Kidney epithelial cell (primary cell): ENCODE measurements around the gene TFCP2L1. TPM values are rescaled to one million over a fixed set of nuclear protein-coding genes. Genes with fewer than 3 reads are reported as not detected.

Experiments used
- DNase-seq: peaks from one replicate; pipeline ENCODE4 v3.0.0-alpha.2; 2010; ENCODE audit warnings: low read depth
- H3K27me3 ChIP-seq: 2 replicates; pipeline ENCODE4 v1.6.0; 2011; ENCODE audit warnings: low read length; ENCODE audit not compliant: control insufficient read depth, insufficient read depth
- H3K36me3 ChIP-seq: 2 replicates; pipeline ENCODE4 v1.5.1; 2011; ENCODE audit warnings: low read length; ENCODE audit not compliant: control insufficient read depth, insufficient read depth
- H3K4me3 ChIP-seq: 2 replicates; pipeline ENCODE4 v1.5.1; 2011; ENCODE audit warnings: low read depth, mild to moderate bottlenecking, control low read depth, low read length
- total RNA-seq: library from RNA; depleted of rRNA; stranded (reverse); fragments of >200 nt; gene quantifications from 2 replicates; pipeline ENCODE4 v1.2.3, GENCODE V29; 2015
- TF ChIP-seq, protein P1 (sequence below): IDR thresholded peaks from 2 replicates; pipeline ENCODE4 v1.5.1; 2011; ENCODE audit warnings: mild to moderate bottlenecking, moderate library complexity, low read length, control low read depth, inconsistent platforms; ENCODE audit not compliant: insufficient read depth, poor library complexity, severe bottlenecking

TFCP2L1 gene
- total RNA-seq, 1 donor from 2014 or later = 4.5 TPM

DNA sequence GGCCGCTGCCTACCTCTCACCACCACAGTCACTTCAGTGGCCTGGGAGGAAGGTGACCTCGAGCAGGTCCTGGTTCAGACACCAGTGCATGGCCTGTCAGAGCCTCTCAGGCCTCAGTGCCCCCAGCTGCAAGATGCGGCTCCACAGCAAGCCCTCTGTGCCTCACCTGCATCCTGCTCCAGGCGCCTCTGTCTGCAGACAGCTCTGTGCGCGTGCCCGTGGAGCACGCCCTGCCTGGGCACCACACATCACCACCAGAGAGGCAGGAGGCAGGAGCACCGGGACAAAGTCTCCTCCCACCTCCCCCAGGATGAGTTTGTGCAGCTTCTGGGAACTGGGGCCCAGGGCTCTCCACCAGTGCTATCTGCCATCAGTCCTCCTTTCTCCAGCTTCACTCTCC is 98.7 kb downstream of the TFCP2L1 start:
- TF ChIP-seq, protein P1, sequence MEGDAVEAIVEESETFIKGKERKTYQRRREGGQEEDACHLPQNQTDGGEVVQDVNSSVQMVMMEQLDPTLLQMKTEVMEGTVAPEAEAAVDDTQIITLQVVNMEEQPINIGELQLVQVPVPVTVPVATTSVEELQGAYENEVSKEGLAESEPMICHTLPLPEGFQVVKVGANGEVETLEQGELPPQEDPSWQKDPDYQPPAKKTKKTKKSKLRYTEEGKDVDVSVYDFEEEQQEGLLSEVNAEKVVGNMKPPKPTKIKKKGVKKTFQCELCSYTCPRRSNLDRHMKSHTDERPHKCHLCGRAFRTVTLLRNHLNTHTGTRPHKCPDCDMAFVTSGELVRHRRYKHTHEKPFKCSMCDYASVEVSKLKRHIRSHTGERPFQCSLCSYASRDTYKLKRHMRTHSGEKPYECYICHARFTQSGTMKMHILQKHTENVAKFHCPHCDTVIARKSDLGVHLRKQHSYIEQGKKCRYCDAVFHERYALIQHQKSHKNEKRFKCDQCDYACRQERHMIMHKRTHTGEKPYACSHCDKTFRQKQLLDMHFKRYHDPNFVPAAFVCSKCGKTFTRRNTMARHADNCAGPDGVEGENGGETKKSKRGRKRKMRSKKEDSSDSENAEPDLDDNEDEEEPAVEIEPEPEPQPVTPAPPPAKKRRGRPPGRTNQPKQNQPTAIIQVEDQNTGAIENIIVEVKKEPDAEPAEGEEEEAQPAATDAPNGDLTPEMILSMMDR = no peak
- DNase-seq = no peak
- H3K36me3 ChIP-seq = no peaks in the 10 kb centered on the region
- no peak overlapping the region for H3K4me3 ChIP-seq
- no peaks in the 10 kb centered on the region for H3K27me3 ChIP-seq

DNA sequence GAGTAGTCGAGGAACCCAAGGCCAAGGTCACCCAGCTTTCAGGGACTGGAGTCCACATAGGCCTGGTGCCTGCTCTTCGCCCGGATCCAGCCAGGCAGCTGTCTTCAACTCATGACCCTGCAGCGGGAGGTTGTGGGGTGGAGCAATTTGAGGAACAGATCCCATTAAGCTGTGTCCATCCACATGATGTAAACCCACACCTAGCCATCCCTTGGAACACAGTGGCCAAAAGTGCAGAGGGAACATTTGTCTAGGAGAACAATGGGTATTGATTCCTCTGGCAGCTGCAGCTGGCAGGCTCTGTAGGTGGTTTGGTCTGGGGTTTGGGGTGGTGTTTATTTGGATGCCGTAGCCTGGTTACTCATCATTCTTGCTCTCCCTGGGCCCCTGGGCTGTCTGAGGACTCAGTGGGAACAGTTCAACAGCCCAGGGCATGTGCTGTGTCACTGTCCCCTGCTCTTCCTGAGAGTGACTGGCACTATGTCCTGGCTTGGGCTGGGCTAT is 99.4 kb downstream of the TFCP2L1 start:
- DNase-seq = peak; percentile 19
- TF ChIP-seq, protein P1 = no peak
- Histone ChIP-seq H3K36me3 (no peaks in the 10 kb centered on the region), H3K4me3 (no peak overlapping the region), H3K27me3 (no peaks in the 10 kb centered on the region)

DNA sequence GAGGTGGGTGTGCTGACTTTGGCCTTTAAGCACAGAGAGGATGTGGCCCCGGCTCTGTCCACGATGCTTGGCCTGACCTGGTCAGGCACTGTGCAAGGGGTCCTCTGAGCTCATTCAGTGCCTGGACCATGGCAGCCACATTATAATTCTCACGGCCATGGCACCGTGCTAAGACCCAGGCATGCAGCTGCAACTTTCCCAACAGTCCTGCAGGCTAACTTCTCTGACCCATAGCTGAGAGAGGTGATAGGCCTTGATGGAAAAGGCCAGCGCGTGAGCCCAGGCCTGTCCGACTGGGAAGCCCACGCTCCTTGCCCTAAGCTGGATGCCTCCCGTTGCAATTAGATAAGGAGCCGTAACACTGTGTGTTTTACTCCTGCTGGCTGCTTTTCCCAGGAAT is 99.9 kb downstream of the TFCP2L1 start:
- TF ChIP-seq, protein P1 = no peak
- no peaks in the 10 kb centered on the region for H3K36me3 ChIP-seq
- H3K4me3 ChIP-seq = no peak overlapping the region
- H3K27me3 ChIP-seq = no peaks in the 10 kb centered on the region
- no peak for DNase-seq

DNA sequence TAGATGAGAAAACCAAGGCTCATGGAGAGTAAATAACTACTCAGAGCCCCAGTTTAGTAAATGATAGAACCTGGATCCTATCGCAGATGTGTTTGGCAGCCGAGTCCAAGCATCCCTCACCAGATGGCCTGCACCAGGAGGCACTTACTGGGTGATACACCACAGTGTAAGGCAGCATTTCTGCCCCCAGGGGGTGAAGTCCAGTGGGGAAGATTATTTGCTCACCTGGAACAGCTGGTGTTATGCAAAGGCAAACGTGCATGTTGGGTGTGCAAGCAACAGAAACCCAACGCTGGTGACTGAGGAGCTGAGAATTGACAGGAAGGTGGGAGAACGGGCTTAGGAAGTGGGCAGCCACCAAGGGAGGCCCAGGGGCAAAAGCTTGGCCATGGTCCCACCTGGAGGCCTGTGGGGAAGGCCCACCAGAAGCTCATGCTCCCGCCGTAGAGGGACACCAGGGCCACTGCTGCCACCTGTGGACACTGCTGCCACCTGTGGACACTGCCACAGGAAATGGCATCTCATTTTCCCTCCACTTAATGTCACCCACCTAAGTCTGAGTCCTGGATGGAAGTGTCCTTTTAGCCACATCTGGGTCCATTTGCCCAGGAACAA is 100.6 kb downstream of the TFCP2L1 start:
- TF ChIP-seq, protein P1 = no peak
- no peak for DNase-seq
- Histone ChIP-seq H3K4me3 (no peak overlapping the region), H3K27me3 (no peaks in the 10 kb centered on the region), H3K36me3 (no peaks in the 10 kb centered on the region)

DNA sequence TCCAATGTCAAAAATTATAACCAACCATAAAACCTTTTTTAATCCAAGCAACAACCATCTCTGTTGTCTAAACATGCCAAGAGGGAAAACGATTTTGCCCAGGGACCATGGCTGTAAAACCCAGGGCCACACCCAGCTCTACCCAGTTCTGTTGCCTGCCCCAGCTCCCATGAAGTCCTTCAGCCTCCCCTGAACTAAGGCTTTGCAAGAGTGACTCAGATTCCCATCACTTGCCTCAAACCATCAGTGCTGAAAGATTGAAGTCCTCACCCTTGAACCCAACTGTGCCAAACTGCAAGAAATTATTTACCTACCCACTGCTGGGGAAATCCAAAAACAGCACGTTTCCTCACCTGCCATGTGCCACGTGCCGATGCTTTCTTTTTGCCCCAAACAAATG is 102.5 kb downstream of the TFCP2L1 start:
- no peaks in the 10 kb centered on the region for H3K36me3 ChIP-seq
- H3K27me3 ChIP-seq = no peaks in the 10 kb centered on the region
- H3K4me3 ChIP-seq = no peak overlapping the region
- TF ChIP-seq, protein P1 = no peak
- DNase-seq = no peak

DNA sequence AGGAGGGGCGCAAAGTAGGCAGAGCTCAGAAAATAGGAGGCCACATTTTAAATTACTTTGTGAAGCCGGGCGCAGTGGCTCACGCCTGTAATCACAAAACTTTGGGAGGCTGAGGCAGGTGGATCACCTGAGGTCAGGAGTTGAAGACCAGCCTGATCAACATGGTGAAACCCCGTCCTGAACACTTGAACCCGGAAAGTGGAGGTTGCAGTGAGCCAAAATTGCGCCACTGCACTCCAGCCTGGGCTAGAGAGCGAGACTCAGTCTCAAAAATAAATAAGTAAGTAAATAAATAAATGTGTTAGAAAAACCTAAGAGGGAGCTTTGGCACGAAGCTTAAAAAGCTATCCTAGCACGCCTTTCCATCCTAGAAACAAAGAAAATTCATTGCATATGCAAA is 105.5 kb downstream of the TFCP2L1 start:
- no peaks in the 10 kb centered on the region for H3K27me3 ChIP-seq
- H3K4me3 ChIP-seq = no peak overlapping the region
- H3K36me3 ChIP-seq = no peaks in the 10 kb centered on the region
- no peak for DNase-seq
- TF ChIP-seq, protein P1 = no peak
